Suprapubic skin (tissue), 3 donors: ENCODE data around the gene CHIC2.

Experiments used
- CTCF ChIP-seq, 2 donors: fragments of 200-600 bp in 1 of 2; fragments of 450-650 bp in 1 of 2; sonication (generic) in 1 of 2; IDR thresholded peaks; one replicate each; pipeline ENCODE4 v1.5.1; 2016 to 2019; ENCODE audit warnings: antibody characterized with exemption in 2 of 2, mild to moderate bottlenecking in 1 of 2, moderate library complexity in 1 of 2
- EP300 ChIP-seq: sonication (generic); formaldehyde crosslinking; IDR thresholded peaks from one replicate; pipeline ENCODE4 v1.6.1; 2017; ENCODE audit warnings: antibody characterized with exemption
- POLR2A ChIP-seq, 2 donors: fragments of 450-650 bp; IDR thresholded peaks; one replicate each; pipeline ENCODE4 v1.6.1; 2017; ENCODE audit warnings: antibody characterized with exemption in 2 of 2, mild to moderate bottlenecking in 2 of 2, moderate library complexity in 2 of 2

- no peak for TF ChIP-seq POLR2A (IDR thresholded peaks at IDR 0.05)
- no peak for TF ChIP-seq CTCF (IDR thresholded peaks at IDR 0.05)
- TF ChIP-seq EP300 = no peak
These were observed 73.8 kb downstream of the CHIC2 start for GRCh38 chr4:53990641-53991040.
